WTC11 (cell line): ENCODE data around the gene PDE11A. TPM values are rescaled to one million over a fixed set of nuclear protein-coding genes. Genes with fewer than 3 reads are reported as not detected.

ENCODE experiments used
- ATAC-seq: fragments of 200-7000 bp; cut with Tn5 transposase; 2 replicates; pipeline ENCODE4 v1.10.0; 2021; ENCODE audit warnings: mild to moderate bottlenecking, moderate library complexity
- CTCF ChIA-PET: fragments of 300-600 bp; sonication (Branson Sonifier 250); formaldehyde crosslinking; loops from one replicate; lab custom pipeline; 2021; ENCODE audit warnings: antibody characterized with exemption; lab: Charles Lee
- POLR2A ChIA-PET: fragments of 350-600 bp; sonication (Branson Sonifier 250); formaldehyde crosslinking; loops from one replicate; lab custom pipeline; 2021; ENCODE audit warnings: antibody characterized with exemption; lab: Charles Lee
- DNase-seq: peaks from one replicate; pipeline ENCODE4 v3.0.0; 2021; ENCODE audit warnings: low spot score
- H3K27ac Mint-ChIP-seq: 2 replicates; pipeline ENCODE4 v1.8.0; 2021; ENCODE audit warnings: mixed read lengths
- H3K27me3 Mint-ChIP-seq: 2 replicates; pipeline ENCODE4 v1.8.0; 2021; ENCODE audit warnings: low read depth, mild to moderate bottlenecking, moderate library complexity, mixed read lengths
- H3K36me3 Mint-ChIP-seq: 2 replicates; pipeline ENCODE4 v1.8.0; 2021; ENCODE audit warnings: mixed read lengths
- H3K4me1 Mint-ChIP-seq: 2 replicates; pipeline ENCODE4 v1.8.0; 2022; ENCODE audit warnings: mixed read lengths
- H3K4me3 Mint-ChIP-seq: 2 replicates; pipeline ENCODE4 v1.8.0; 2021; ENCODE audit warnings: mild to moderate bottlenecking, moderate library complexity, mixed read lengths
- H3K9me3 Mint-ChIP-seq: 2 replicates; pipeline ENCODE4 v1.8.0; 2021; ENCODE audit warnings: mixed read lengths
- AR ChIP-seq: fragments of 250-450 bp; sonication (Bioruptor Pico); IDR thresholded peaks from 2 replicates; pipeline ENCODE4 v1.9.0; 2021; ENCODE audit warnings: mild to moderate bottlenecking
- CBFB ChIP-seq: sonication (generic); formaldehyde crosslinking; IDR thresholded peaks from 2 replicates; pipeline ENCODE4 v1.8.1; 2022; ENCODE audit warnings: mild to moderate bottlenecking, low read depth, missing genetic modification reagents
- CREB1 ChIP-seq: sonication (generic); formaldehyde crosslinking; IDR thresholded peaks from 2 replicates; pipeline ENCODE4 v1.8.0; 2023; ENCODE audit warnings: mild to moderate bottlenecking, missing genetic modification reagents
- CREM ChIP-seq: sonication (generic); formaldehyde crosslinking; IDR thresholded peaks from 2 replicates; pipeline ENCODE4 v1.8.1; 2022; ENCODE audit warnings: mild to moderate bottlenecking, missing genetic modification reagents, moderate library complexity
- ESRRA ChIP-seq: sonication (generic); formaldehyde crosslinking; IDR thresholded peaks from 2 replicates; pipeline ENCODE4 v1.8.1; 2022; ENCODE audit warnings: mild to moderate bottlenecking, missing genetic modification reagents, borderline replicate concordance
- KAT7 ChIP-seq: sonication (generic); formaldehyde crosslinking; IDR thresholded peaks from 2 replicates; pipeline ENCODE4 v1.8.1; 2023; ENCODE audit warnings: missing genetic modification reagents, mild to moderate bottlenecking, borderline replicate concordance
- MLX ChIP-seq: sonication (generic); formaldehyde crosslinking; IDR thresholded peaks from 2 replicates; pipeline ENCODE4 v1.8.1; 2023; ENCODE audit warnings: mild to moderate bottlenecking, missing genetic modification reagents, moderate library complexity
- MXD4 ChIP-seq: fragments of 250-450 bp; sonication (Bioruptor Pico); IDR thresholded peaks from 2 replicates; pipeline ENCODE4 v1.8.0; 2021; ENCODE audit warnings: mild to moderate bottlenecking, moderate library complexity, borderline replicate concordance
- NR1H2 ChIP-seq: sonication (generic); formaldehyde crosslinking; IDR thresholded peaks from 2 replicates; pipeline ENCODE4 v1.9.0; 2021; ENCODE audit warnings: mild to moderate bottlenecking, moderate library complexity, missing genetic modification reagents
- NR3C1 ChIP-seq: sonication (generic); formaldehyde crosslinking; conservative IDR thresholded peaks from 2 replicates; pipeline ENCODE4 v1.8.1; 2023; ENCODE audit warnings: low read depth, mild to moderate bottlenecking, missing genetic modification reagents
- RORB ChIP-seq: fragments of 250-450 bp; sonication (Bioruptor Pico); IDR thresholded peaks from 2 replicates; pipeline ENCODE4 v1.9.0; 2021; ENCODE audit warnings: mild to moderate bottlenecking
- SP1 ChIP-seq: sonication (generic); formaldehyde crosslinking; conservative IDR thresholded peaks from 2 replicates; pipeline ENCODE4 v1.8.1; 2022; ENCODE audit warnings: missing genetic modification reagents
- TP53 ChIP-seq: sonication (generic); formaldehyde crosslinking; IDR thresholded peaks from 2 replicates; pipeline ENCODE4 v1.8.1; 2023; ENCODE audit warnings: mild to moderate bottlenecking, missing genetic modification reagents
- ZNF138 ChIP-seq: sonication (generic); formaldehyde crosslinking; conservative IDR thresholded peaks from 2 replicates; pipeline ENCODE4 v1.8.1; 2022; ENCODE audit warnings: mild to moderate bottlenecking, moderate library complexity, missing genetic modification reagents
- ZNF219 ChIP-seq: sonication (generic); formaldehyde crosslinking; IDR thresholded peaks from 2 replicates; pipeline ENCODE4 v1.8.0; 2023; ENCODE audit warnings: missing genetic modification reagents, mild to moderate bottlenecking, borderline replicate concordance
- total RNA-seq: library from RNA; stranded (reverse); gene quantifications from 3 replicates; pipeline ENCODE4 v1.2.3, GENCODE V29; 2021
- TF ChIP-seq, protein P1 (sequence below): fragments of 250-450 bp; sonication (Bioruptor Pico); conservative IDR thresholded peaks from 2 replicates; pipeline ENCODE4 v1.9.0; 2021; ENCODE audit warnings: mild to moderate bottlenecking
- TF ChIP-seq, protein P2 (sequence below): sonication (generic); formaldehyde crosslinking; IDR thresholded peaks from 2 replicates; pipeline ENCODE4 v1.8.0; 2022; ENCODE audit warnings: missing genetic modification reagents

Gene PDE11A
- total RNA-seq, 1 experiment from 2014 or later, result 0.13 TPM

GRCh38 chr2:177880285-177880684, 192.3 kb downstream of the PDE11A start (continued):
- TF ChIP-seq, protein P1, sequence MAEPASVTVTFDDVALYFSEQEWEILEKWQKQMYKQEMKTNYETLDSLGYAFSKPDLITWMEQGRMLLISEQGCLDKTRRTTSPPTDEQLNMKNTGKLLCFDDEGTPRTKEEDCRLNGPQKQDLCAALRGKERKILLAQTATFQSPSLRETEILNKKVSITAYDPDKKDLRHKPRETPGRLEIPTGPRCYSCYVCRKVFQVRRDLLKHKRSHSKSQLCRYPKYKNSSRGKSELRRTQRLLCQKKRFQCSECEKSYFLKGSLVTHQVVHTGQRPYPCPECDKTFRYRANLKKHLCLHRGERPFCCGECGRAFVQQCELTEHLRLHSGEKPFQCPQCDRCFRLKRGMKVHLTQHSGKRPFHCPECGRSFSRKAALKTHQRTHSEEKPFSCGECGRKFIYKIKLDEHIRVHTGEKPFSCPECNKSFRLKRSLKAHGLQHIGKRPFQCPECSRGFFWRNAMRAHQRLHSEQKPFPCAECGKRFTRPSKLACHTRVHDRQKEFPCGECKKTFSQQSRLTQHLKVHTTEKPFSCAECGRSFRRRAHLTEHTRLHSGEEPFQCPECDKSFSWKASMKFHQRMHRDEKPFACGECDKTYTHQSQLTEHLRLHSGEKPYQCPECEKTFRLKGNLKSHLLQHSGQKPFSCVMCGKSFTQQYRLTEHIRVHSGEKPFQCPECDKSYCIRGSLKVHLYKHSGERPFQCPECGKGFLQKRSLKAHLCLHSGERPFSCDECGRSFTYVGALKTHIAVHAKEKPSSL (CRISPR knock-in tag), result no peak
- TF ChIP-seq MLX (CRISPR knock-in tag), result no peak
- TF ChIP-seq ZNF219 (CRISPR knock-in tag), result no peak
- no peak for TF ChIP-seq ESRRA
- TF ChIP-seq ZNF138, result no peak
- TF ChIP-seq, all 79 proteins: peak for 0

DNA sequence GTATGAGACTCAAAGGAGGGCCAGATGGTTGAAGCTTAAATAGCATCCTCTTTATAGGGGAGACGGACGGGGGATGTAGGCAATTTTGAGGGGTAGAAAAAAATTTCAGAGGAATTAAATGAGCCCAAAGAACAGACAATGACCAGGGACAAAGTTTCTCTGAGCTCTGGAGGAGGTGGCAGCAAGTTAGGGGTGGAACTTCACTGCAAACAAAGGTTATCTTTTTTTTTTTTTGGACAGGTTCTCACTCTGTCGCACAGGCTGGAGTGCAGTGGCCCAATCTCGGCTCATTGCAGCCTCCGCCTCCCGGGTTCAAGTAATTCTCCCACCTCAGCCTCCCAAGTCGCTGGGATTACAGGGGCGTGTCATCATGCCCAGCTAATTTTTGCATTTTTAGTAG, 195.6 kb downstream of the PDE11A start:
- H3K27ac Mint-ChIP-seq, result no peak overlapping the region
- TF ChIP-seq, protein P2, sequence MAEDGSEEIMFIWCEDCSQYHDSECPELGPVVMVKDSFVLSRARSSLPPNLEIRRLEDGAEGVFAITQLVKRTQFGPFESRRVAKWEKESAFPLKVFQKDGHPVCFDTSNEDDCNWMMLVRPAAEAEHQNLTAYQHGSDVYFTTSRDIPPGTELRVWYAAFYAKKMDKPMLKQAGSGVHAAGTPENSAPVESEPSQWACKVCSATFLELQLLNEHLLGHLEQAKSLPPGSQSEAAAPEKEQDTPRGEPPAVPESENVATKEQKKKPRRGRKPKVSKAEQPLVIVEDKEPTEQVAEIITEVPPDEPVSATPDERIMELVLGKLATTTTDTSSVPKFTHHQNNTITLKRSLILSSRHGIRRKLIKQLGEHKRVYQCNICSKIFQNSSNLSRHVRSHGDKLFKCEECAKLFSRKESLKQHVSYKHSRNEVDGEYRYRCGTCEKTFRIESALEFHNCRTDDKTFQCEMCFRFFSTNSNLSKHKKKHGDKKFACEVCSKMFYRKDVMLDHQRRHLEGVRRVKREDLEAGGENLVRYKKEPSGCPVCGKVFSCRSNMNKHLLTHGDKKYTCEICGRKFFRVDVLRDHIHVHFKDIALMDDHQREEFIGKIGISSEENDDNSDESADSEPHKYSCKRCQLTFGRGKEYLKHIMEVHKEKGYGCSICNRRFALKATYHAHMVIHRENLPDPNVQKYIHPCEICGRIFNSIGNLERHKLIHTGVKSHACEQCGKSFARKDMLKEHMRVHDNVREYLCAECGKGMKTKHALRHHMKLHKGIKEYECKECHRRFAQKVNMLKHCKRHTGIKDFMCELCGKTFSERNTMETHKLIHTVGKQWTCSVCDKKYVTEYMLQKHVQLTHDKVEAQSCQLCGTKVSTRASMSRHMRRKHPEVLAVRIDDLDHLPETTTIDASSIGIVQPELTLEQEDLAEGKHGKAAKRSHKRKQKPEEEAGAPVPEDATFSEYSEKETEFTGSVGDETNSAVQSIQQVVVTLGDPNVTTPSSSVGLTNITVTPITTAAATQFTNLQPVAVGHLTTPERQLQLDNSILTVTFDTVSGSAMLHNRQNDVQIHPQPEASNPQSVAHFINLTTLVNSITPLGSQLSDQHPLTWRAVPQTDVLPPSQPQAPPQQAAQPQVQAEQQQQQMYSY (CRISPR knock-in tag), result no peak
- no peak for TF ChIP-seq SP1 (CRISPR knock-in tag)
- TF ChIP-seq NR1H2 (CRISPR knock-in tag), result no peak
- TF ChIP-seq KAT7 (CRISPR knock-in tag), result no peak
- no peak for TF ChIP-seq ZNF219 (CRISPR knock-in tag)
- TF ChIP-seq NR3C1 (CRISPR knock-in tag), result no peak
- TF ChIP-seq MXD4 (CRISPR knock-in tag), result no peak
- TF ChIP-seq CREM (CRISPR knock-in tag), result no peak
- no peak for TF ChIP-seq TP53
- no peak for TF ChIP-seq CBFB (CRISPR knock-in tag)
- TF ChIP-seq AR (CRISPR knock-in tag), result no peak
- TF ChIP-seq CREB1 (CRISPR knock-in tag), result no peak
- no peak for TF ChIP-seq RORB (CRISPR knock-in tag)
- no peaks in the 10 kb centered on the region for H3K4me1 Mint-ChIP-seq
- no peaks in the 10 kb centered on the region for H3K36me3 Mint-ChIP-seq
- POLR2A ChIA-PET, result no interaction called here
- ATAC-seq (no peak), DNase-seq (no peak)
- CTCF ChIA-PET, result interaction anchor here (0.6 kb wide), 1 partner anchor 116 kb away, joined by 3 read pairs; no protein-coding TSS in a partner anchor
- H3K9me3 Mint-ChIP-seq, result peaks cover 16% of the 10 kb centered on the region
- no peak overlapping the region for H3K4me3 Mint-ChIP-seq
- H3K27me3 Mint-ChIP-seq, result no peaks in the 10 kb centered on the region; the same call in 1 of the 2 replicates
